ENCODE measurements around the gene YTHDF1. TPM values are rescaled to one million over a fixed set of nuclear protein-coding genes. Genes with fewer than 3 reads are reported as not detected.

Gene YTHDF1
- total RNA-seq, 1 experiment from 2014 or later = 196 TPM

DNA sequence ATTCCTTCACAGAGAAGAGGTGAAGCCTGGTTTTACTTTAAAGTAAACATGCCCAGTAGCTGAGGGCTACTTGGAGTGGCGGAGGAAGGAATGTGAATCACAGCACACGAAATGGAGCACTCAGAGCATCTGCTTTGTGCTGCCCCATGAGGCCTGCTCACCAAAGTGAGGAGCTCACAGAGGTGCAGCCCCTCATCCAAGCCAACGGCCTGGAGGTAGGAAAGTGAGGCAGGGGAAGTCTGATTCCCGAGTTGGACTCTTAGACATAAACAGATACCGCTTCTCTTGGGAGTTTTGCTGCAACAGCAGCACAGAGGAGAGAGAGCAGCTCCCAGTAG, 3.6 kb downstream of the YTHDF1 start:
- Histone ChIP-seq H3K36me3 (ENCODE audit: control insufficient read depth, insufficient read depth, low read length) (peaks cover 13% of the 10 kb centered on the region), H3K4me1 (peaks cover 40% of the 10 kb centered on the region), H3K27me3 (replicated peaks; ENCODE audit: control insufficient read depth, insufficient read depth, low read length) (no peaks in the 10 kb centered on the region), H3K9me3 (no peaks in the 10 kb centered on the region), H3K4me3 (ENCODE audit: low read depth, low read length) (no peak overlapping the region)
- no peak for DNase-seq
- POLR2A ChIA-PET = interaction anchor here (0.6 kb wide), 1 partner anchor 308 kb away, joined by 4 read pairs; the partner anchor contains the start of gene PPDPF
- TF ChIP-seq CTCF (IDR thresholded peaks at IDR 0.05; ENCODE audit: insufficient read depth in 1 of 2, low read depth in 1 of 2, low read length in 1 of 2, severe bottlenecking in 1 of 2, unreplicated experiment in 1 of 2) = no peak
- BruUV-seq (replicated peaks) = no TSS peak
- Mint-ChIP-seq H3K36me3 (ENCODE audit: insufficient read depth, unreplicated experiment) (peaks cover 84% of the 10 kb centered on the region), H3K9me3 (ENCODE audit: unreplicated experiment) (no peaks in the 10 kb centered on the region), H3K4me1 (ENCODE audit: low read depth, unreplicated experiment) (peaks cover 47% of the 10 kb centered on the region), H3K27me3 (ENCODE audit: insufficient read depth, unreplicated experiment) (no peaks in the 10 kb centered on the region), H3K4me3 (ENCODE audit: unreplicated experiment) (peak overlapping the region; percentile 92), H3K27ac (ENCODE audit: unreplicated experiment) (peak overlapping the region; percentile 84)
- CTCF ChIA-PET = interaction anchor here (0.9 to 2.1 kb wide), 3 partner anchors 11 to 22 kb away, joined by 4 to 15 read pairs (median 5); no protein-coding TSS in a partner anchor
- intact Hi-C loops (cut with micrococcal nuclease; ENCODE audit: unreplicated experiment) = no loop called here

GRCh38 chr20:63210011-63210605, 5.8 kb downstream of the YTHDF1 start:
- Mint-ChIP-seq H3K36me3 (ENCODE audit: insufficient read depth, unreplicated experiment) (peaks cover 100% of the 10 kb centered on the region), H3K4me1 (ENCODE audit: low read depth, unreplicated experiment) (peaks cover 55% of the 10 kb centered on the region), H3K27ac (ENCODE audit: unreplicated experiment) (peak overlapping the region; percentile 64), H3K27me3 (ENCODE audit: insufficient read depth, unreplicated experiment) (no peaks in the 10 kb centered on the region), H3K9me3 (ENCODE audit: unreplicated experiment) (no peaks in the 10 kb centered on the region), H3K4me3 (ENCODE audit: unreplicated experiment) (no peak overlapping the region)
- no TSS peak for BruUV-seq (replicated peaks)
- H3K4me3 ChIP-seq (ENCODE audit: low read depth, low read length) = no peak overlapping the region
- peaks cover 13% of the 10 kb centered on the region for H3K36me3 ChIP-seq (ENCODE audit: control insufficient read depth, insufficient read depth, low read length)
- ChIA-PET POLR2A (no interaction called here), CTCF (no interaction called here)
- no peak for DNase-seq
- TF ChIP-seq CTCF (IDR thresholded peaks at IDR 0.05; ENCODE audit: insufficient read depth in 1 of 2, low read depth in 1 of 2, low read length in 1 of 2, severe bottlenecking in 1 of 2, unreplicated experiment in 1 of 2) = no peak
- no peaks in the 10 kb centered on the region for H3K9me3 ChIP-seq
- H3K4me1 ChIP-seq = peaks cover 31% of the 10 kb centered on the region
- intact Hi-C loops (cut with micrococcal nuclease; ENCODE audit: unreplicated experiment) = no loop called here
- no peaks in the 10 kb centered on the region for H3K27me3 ChIP-seq (replicated peaks; ENCODE audit: control insufficient read depth, insufficient read depth, low read length)

- peaks cover 100% of the 10 kb centered on the region for H3K36me3 Mint-ChIP-seq (ENCODE audit: insufficient read depth, unreplicated experiment)
- H3K27me3 ChIP-seq (replicated peaks; ENCODE audit: control insufficient read depth, insufficient read depth, low read length) = no peaks in the 10 kb centered on the region
- H3K27me3 Mint-ChIP-seq (ENCODE audit: insufficient read depth, unreplicated experiment) = no peaks in the 10 kb centered on the region
- TF ChIP-seq CTCF (IDR thresholded peaks at IDR 0.05; ENCODE audit: insufficient read depth in 1 of 2, low read depth in 1 of 2, low read length in 1 of 2, severe bottlenecking in 1 of 2, unreplicated experiment in 1 of 2) = no peak
- no peak overlapping the region for H3K4me3 ChIP-seq (ENCODE audit: low read depth, low read length)
- DNase-seq = no peak
- POLR2A ChIA-PET = interaction anchor here (0.7 kb wide), 1 partner anchor 64 kb away, joined by 3 read pairs; no protein-coding TSS in a partner anchor
- CTCF ChIA-PET = no interaction called here
- no TSS peak for BruUV-seq (replicated peaks)
- no peak overlapping the region for H3K27ac Mint-ChIP-seq (ENCODE audit: unreplicated experiment)
- H3K9me3 Mint-ChIP-seq (ENCODE audit: unreplicated experiment) = no peaks in the 10 kb centered on the region
- intact Hi-C loops (cut with micrococcal nuclease; ENCODE audit: unreplicated experiment) = no loop called here
- H3K4me3 Mint-ChIP-seq (ENCODE audit: unreplicated experiment) = no peak overlapping the region
- peaks cover 10% of the 10 kb centered on the region for H3K36me3 ChIP-seq (ENCODE audit: control insufficient read depth, insufficient read depth, low read length)
- H3K9me3 ChIP-seq = no peaks in the 10 kb centered on the region
- peaks cover 16% of the 10 kb centered on the region for H3K4me1 ChIP-seq
- peaks cover 46% of the 10 kb centered on the region for H3K4me1 Mint-ChIP-seq (ENCODE audit: low read depth, unreplicated experiment)
Observed at GRCh38 chr20:63208346-63208909, 7.5 kb downstream of the YTHDF1 start.

All from Caco-2 (cell line).